GM12874 (cell line): ENCODE data around the gene ZNF385A.

Source experiments
- TF ChIP-seq, protein P1 (sequence below): IDR thresholded peaks from 2 replicates; pipeline ENCODE4 v1.5.1; 2011; ENCODE audit warnings: low read depth, mild to moderate bottlenecking, control low read depth, low read length, moderate library complexity; ENCODE audit not compliant: insufficient read depth

The ZNF385A gene, protein sequence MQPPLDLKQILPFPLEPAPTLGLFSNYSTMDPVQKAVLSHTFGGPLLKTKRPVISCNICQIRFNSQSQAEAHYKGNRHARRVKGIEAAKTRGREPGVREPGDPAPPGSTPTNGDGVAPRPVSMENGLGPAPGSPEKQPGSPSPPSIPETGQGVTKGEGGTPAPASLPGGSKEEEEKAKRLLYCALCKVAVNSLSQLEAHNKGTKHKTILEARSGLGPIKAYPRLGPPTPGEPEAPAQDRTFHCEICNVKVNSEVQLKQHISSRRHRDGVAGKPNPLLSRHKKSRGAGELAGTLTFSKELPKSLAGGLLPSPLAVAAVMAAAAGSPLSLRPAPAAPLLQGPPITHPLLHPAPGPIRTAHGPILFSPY

DNA sequence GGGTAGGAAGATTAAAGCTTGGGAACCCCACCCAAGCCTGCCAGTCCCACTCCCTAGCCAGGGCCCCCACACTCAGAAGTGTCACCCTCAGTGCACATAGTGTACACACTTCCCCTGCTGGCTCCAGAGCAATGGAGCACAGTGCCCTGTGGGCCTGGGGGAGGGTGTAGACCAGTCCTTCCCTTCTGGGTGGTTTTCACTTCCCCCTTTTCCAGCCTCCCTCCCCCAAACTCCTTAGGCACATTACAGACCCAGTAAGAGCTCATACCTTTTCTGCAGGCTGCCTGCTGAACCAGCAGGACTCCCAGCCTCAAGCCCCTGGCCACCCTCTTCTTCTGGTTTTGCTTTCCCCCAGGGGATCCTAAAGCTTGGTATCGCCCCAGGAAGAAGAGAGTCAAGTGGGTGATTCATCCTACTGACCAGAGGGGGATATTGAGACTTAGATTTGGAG lies at the start of gene ZNF385A:
TSS of gene ZNF385A (minus strand) at position 143 of the 451 bp plus-strand sequence. CDS start 219 bp downstream, outside the sequence.
- TF ChIP-seq, protein P1, sequence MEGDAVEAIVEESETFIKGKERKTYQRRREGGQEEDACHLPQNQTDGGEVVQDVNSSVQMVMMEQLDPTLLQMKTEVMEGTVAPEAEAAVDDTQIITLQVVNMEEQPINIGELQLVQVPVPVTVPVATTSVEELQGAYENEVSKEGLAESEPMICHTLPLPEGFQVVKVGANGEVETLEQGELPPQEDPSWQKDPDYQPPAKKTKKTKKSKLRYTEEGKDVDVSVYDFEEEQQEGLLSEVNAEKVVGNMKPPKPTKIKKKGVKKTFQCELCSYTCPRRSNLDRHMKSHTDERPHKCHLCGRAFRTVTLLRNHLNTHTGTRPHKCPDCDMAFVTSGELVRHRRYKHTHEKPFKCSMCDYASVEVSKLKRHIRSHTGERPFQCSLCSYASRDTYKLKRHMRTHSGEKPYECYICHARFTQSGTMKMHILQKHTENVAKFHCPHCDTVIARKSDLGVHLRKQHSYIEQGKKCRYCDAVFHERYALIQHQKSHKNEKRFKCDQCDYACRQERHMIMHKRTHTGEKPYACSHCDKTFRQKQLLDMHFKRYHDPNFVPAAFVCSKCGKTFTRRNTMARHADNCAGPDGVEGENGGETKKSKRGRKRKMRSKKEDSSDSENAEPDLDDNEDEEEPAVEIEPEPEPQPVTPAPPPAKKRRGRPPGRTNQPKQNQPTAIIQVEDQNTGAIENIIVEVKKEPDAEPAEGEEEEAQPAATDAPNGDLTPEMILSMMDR: no peak

DNA sequence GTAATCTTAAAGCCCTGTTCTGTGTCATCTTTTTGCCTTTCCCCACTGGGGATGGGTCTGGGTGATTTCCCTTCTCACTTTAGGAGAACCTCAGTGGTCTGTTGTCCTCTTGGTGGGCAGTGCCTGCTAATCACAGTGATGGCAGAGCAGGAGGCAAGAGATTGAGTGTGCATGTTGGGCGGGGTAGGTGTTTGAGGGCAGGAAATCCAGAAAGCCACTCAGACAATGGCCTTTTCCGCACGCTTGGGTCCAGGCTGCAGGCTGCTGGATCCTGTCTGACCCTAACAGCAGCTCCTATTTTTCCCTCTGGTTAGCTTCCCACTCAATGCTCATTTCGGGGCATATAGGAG lies 48.3 kb upstream of the ZNF385A start:
- TF ChIP-seq, protein P1: no peak

DNA sequence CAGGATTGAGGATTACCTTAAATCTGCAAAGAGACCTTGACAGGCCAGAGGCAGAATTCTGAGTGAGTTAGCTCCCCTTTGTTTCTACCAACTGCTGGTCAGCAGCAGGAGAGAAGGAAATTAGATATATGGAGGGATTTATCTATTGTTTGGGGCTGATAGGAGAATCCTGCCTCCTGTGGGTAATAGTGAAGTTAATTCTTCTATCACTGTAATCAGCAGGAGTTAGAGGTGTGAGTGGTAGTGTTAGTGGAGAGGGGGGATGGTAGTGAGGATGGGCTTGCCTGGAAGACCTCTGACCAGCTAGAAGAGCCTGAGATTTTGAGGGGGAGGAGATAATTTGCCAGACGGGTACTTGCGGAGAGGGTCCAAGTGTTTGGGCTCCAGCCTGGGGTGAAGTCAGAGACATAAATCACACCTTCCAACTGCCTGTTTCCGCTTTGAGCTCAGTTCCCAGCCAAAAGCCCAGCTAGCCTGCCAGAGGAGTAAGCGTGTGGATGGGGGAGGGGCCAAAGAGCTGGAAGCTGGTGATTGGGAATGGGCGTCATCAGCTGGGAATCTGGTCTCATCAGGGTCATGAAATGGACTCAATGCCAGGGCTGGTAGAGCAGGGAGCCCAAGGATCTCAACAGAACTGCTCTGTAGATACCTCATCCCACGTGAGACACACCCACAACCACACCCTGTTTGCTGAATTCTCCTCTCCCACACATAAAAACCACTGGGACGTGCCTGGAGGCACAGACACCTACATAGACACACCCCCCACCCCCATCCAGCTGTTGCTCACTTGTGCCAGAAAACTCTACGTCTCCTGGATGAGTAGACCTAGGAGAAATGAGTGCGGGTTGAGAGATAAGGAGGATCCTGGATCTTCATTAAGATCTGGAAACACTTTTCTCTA lies 47.6 kb upstream of the ZNF385A start:
- TF ChIP-seq, protein P1: no peak

DNA sequence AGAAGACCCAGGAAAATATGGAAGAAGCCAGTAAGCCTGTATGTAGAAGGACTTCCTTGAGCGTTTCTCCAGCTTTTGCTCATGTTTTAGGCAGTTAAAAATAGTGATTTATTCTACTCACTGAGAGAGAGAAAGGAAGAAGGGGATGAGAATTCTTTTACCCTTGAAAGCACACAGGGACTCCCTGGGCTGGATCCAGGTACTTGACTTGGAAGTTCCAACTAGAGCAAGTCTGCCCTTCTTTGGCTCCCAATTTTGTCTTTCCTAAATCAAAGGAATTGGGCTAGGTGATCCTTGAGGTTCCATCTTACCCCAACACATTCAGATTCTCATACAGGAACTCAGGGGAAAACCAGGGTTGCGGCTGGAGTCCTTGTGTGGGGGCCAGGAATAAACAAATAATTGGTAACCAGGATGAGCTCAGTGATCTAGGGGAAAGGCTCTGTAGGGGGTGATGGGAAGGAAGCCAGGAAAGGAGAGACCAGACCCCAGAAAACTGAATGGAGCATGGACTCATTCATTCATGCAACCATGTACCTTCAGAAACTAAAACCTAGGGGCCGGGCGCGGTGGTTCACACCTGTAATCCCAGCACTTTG lies 46.0 kb upstream of the ZNF385A start:
- TF ChIP-seq, protein P1: no peak

DNA sequence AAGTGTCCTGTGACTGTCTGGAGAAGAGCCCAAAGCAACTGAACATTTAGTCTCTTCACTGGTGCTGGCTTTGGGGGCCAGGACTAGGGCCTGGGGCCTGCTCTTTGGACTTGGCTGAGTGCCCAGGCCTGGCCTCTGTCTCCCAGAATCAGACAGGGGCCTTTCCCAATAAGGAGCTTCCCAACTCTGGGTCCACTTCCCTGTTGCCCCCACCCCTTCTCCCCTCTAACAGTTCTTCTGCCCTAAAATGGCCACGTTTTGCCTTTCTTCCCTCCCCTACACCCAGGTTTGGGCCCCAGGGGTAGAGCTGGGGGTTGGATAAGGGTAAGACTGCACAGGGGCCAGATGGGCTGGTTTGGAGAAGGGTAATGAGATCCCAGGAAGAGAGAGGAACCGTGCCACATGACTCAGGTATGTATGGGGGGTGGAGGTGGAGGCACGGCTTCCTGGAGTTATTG lies 44.5 kb upstream of the ZNF385A start:
- TF ChIP-seq, protein P1: no peak

DNA sequence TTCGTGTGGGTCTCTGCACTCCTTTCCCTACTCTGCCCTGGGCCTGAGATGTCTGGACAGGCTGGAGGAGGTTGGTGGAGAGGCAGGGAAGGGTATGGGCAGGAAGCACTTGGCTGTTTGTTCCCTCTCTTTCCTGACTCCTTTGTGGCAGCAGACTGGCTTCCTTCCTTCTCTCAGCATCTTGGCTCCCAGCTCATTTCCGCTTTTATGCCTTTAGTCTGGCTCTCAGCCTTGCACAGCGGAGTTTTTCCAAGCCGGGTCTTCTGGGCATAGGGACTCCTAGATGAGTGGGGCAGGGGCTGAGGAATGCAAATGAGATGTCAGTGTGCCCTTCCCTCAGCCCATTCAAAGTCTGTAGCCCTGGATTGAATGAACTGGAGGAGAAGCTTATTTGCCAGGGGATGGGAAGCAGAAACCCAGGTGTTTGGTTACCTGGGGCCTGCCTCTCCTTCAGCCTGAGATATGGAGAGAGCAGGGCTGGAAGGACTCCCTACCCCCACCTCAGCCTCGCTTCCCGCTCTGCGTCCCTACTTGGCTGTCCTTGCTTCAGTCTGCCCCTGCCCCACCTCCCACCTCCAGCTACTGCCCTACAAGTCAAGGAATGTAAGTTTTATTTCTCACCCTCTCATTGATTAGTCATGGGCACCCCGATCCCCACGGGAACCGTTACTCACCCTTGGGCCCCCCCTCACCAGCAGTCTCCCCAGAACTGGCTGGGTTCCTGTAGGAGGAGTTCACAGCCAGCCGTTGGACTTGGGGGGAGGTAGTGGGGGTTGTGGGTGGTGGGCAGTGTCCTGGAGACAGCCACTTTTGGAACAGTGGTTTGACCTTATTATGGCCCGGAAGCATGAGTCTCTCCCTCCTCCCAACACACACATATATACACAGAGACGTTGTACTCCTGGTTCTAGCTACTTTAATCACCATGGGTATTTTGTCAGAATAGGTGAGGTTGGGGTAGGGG lies 43.8 kb upstream of the ZNF385A start:
- TF ChIP-seq, protein P1: no peak
